ENCODE measurements around the gene NDUFAF4. TPM values are rescaled to one million over a fixed set of nuclear protein-coding genes. Genes with fewer than 3 reads are reported as not detected.
A peak's percentile ranks its signal among the peaks of the same experiment; 100 is the strongest.

Gene NDUFAF4
- total and polyA plus RNA-seq, 8 donors: 2.9 to 30.1 (median 11.0) TPM

GRCh38 chr6:96923871-96924493 lies 26.3 kb upstream of the NDUFAF4 start:
- Histone ChIP-seq H3K27me3 (no peaks in the 10 kb centered on the region), H3K36me3 (no peaks in the 10 kb centered on the region), H3K9me3 (no peaks in the 10 kb centered on the region), H3K4me1 (peaks cover 0 to 15% (median 9%) of the 10 kb centered on the region in 4 donors), H3K4me3 (peak overlapping the region; percentile 59 to 82 (median 68)), H3K27ac (peak overlapping the region; percentile 83 to 91 (median 87))
- TF ChIP-seq POLR2AphosphoS5 (IDR thresholded peaks at IDR 0.05) (peak in 2 of 3 donors; percentile 36 to 58), POLR2A (IDR thresholded peaks at IDR 0.05) (no peak)
- DNase-seq: no peak
- 3 to 11% (median 4%) methylated on average over 7 to 34 of the region's 34 CpGs for WGBS, 5 donors
- intact Hi-C loops (cut with DNase I; ENCODE audit: low total_unique reads): no loop called here

GRCh38 chr6:96923400-96923799 lies 25.7 kb upstream of the NDUFAF4 start:
- intact Hi-C loops (cut with DNase I; ENCODE audit: low total_unique reads): no loop called here
- no peak for DNase-seq
- Histone ChIP-seq H3K9me3 (no peaks in the 10 kb centered on the region), H3K36me3 (no peaks in the 10 kb centered on the region), H3K4me1 (peaks cover 0 to 15% (median 9%) of the 10 kb centered on the region in 4 donors), H3K27me3 (no peaks in the 10 kb centered on the region), H3K4me3 (peak overlapping the region in 1 of 4 donors; percentile 59), H3K27ac (peak overlapping the region in 4 of 5 donors; percentile 83 to 90 (median 86))
- TF ChIP-seq EP300 (IDR thresholded peaks at IDR 0.05) (no peak), CTCF (IDR thresholded peaks at IDR 0.05) (no peak), POLR2A (IDR thresholded peaks at IDR 0.05) (no peak), POLR2AphosphoS5 (IDR thresholded peaks at IDR 0.05) (no peak)
- 62 to 85% (median 70%) methylated on average over 3 of the region's 3 CpGs for WGBS, 5 donors

GRCh38 chr6:96917098-96917497 lies 19.4 kb upstream of the NDUFAF4 start:
- 86 to 94% (median 91%) methylated on average over 1 of the region's 1 CpG for WGBS, 5 donors

GRCh38 chr6:96913621-96914020 lies 15.9 kb upstream of the NDUFAF4 start:
- TF ChIP-seq POLR2A (IDR thresholded peaks at IDR 0.05): no peak
- no peak for TF ChIP-seq EP300 (IDR thresholded peaks at IDR 0.05)
- TF ChIP-seq POLR2AphosphoS5 (IDR thresholded peaks at IDR 0.05): no peak
- TF ChIP-seq CTCF (IDR thresholded peaks at IDR 0.05): no peak
- H3K4me1 ChIP-seq: no peaks in the 10 kb centered on the region
- intact Hi-C loops (cut with DNase I; ENCODE audit: low total_unique reads): no loop called here

More at GRCh38 chr6:96917098-96917497, 19.4 kb upstream of the NDUFAF4 start:
- no peak overlapping the region for H3K4me3 ChIP-seq
- TF ChIP-seq POLR2AphosphoS5 (IDR thresholded peaks at IDR 0.05): no peak
- TF ChIP-seq EP300 (IDR thresholded peaks at IDR 0.05): no peak
- TF ChIP-seq CTCF (IDR thresholded peaks at IDR 0.05): no peak
- TF ChIP-seq POLR2A (IDR thresholded peaks at IDR 0.05): no peak
- intact Hi-C loops (cut with DNase I; ENCODE audit: low total_unique reads): no loop called here
- H3K27ac ChIP-seq: no peak overlapping the region
- H3K4me1 ChIP-seq: no peaks in the 10 kb centered on the region
- no peaks in the 10 kb centered on the region for H3K27me3 ChIP-seq
- no peaks in the 10 kb centered on the region for H3K9me3 ChIP-seq
- DNase-seq: no peak
- H3K36me3 ChIP-seq: no peaks in the 10 kb centered on the region

GRCh38 chr6:96911751-96912150 lies 14.1 kb upstream of the NDUFAF4 start:
- 79 to 90% (median 87%) methylated on average over 4 of the region's 4 CpGs for WGBS, 5 donors
- Histone ChIP-seq H3K27me3 (no peaks in the 10 kb centered on the region), H3K27ac (no peak overlapping the region), H3K4me3 (no peak overlapping the region), H3K36me3 (no peaks in the 10 kb centered on the region), H3K9me3 (no peaks in the 10 kb centered on the region), H3K4me1 (no peaks in the 10 kb centered on the region)
- intact Hi-C loops (cut with DNase I; ENCODE audit: low total_unique reads): no loop called here
- TF ChIP-seq EP300 (IDR thresholded peaks at IDR 0.05) (no peak), POLR2A (IDR thresholded peaks at IDR 0.05) (no peak), POLR2AphosphoS5 (IDR thresholded peaks at IDR 0.05) (no peak), CTCF (IDR thresholded peaks at IDR 0.05) (no peak)
- DNase-seq: no peak

More at GRCh38 chr6:96913621-96914020, 15.9 kb upstream of the NDUFAF4 start:
- DNase-seq: no peak
- 71 to 91% (median 77%) methylated on average over 3 of the region's 3 CpGs for WGBS, 5 donors
- Histone ChIP-seq H3K27ac (no peak overlapping the region), H3K4me3 (no peak overlapping the region), H3K27me3 (no peaks in the 10 kb centered on the region), H3K36me3 (no peaks in the 10 kb centered on the region), H3K9me3 (no peaks in the 10 kb centered on the region)

Data from stomach (tissue), 9 donors.